Measurements from ENCODE around the gene SH2D1B. TPM values are rescaled to one million over a fixed set of nuclear protein-coding genes. Genes with fewer than 3 reads are reported as not detected.

Gene SH2D1B
- total RNA-seq, 2 donors from 2014 or later, result 0.14 to 0.69 TPM

GRCh38 chr1:162347281-162347680 is 64.7 kb downstream of the SH2D1B start:
- intact Hi-C loops (cut with DNase I), result no loop called here
- no peak for DNase-seq (ENCODE audit: low spot score)

Other genes with a start within 250 kb of the SH2D1B start
- gene SPATA46, start 35.3 kb downstream of the SH2D1B start, total RNA-seq, result not detected
- gene C1orf226, start 30.4 kb downstream of the SH2D1B start, total RNA-seq, result 1 to 10 TPM; 5.7 to 9.1 TPM
- gene UHMK1, start 85.7 kb upstream of the SH2D1B start, total RNA-seq, result 10 to 100 TPM; 27.5 to 36.2 TPM
- 100 to 1,000 TPM; 106 to 115 TPM for gene UAP1, start 149.6 kb upstream of the SH2D1B start, total RNA-seq
- 100 to 1,000 TPM; 116 to 138 TPM for gene DDR2, start 220.3 kb upstream of the SH2D1B start, total RNA-seq